GM23338 (cell line): ENCODE results near the gene GPR55. TPM values are rescaled to one million over a fixed set of nuclear protein-coding genes. Genes with fewer than 3 reads are reported as not detected.

ENCODE experiments used
- ATAC-seq: fragments of 200-7000 bp; cut with Tn5 transposase; 3 replicates; pipeline ENCODE4 v1.9.1; 2020
- DNase-seq: peaks from one replicate; pipeline ENCODE4 v3.0.0-alpha.2; 2015; ENCODE audit warnings: low spot score
- H2AFZ ChIP-seq: fragments of 200-600 bp; sonication (generic); 2 replicates; pipeline ENCODE4 v1.8.0; 2016; ENCODE audit warnings: antibody characterized with exemption, mild to moderate bottlenecking, moderate library complexity
- H3F3A ChIP-seq: fragments of 200-600 bp; sonication (generic); replicated peaks from 2 replicates; pipeline ENCODE4 v1.8.0; 2017; ENCODE audit warnings: antibody characterized with exemption, mixed run types, low read depth
- H3K27ac ChIP-seq: fragments of 200-600 bp; sonication (generic); 2 replicates; pipeline ENCODE4 v1.6.1; 2016; ENCODE audit warnings: low read depth
- H3K27me3 ChIP-seq: fragments of 200-600 bp; sonication (generic); 2 replicates; pipeline ENCODE4 v1.8.0; 2016; ENCODE audit warnings: mild to moderate bottlenecking, mixed run types, moderate library complexity; ENCODE audit not compliant: insufficient read depth
- H3K36me3 ChIP-seq: fragments of 200-600 bp; sonication (generic); 2 replicates; pipeline ENCODE4 v1.8.0; 2016; ENCODE audit warnings: mild to moderate bottlenecking; ENCODE audit not compliant: insufficient read depth
- H3K4me1 ChIP-seq: fragments of 200-600 bp; sonication (generic); 2 replicates; pipeline ENCODE4 v1.8.0; 2016; ENCODE audit warnings: mild to moderate bottlenecking, moderate library complexity; ENCODE audit not compliant: insufficient read depth
- H3K4me2 ChIP-seq: fragments of 200-600 bp; sonication (generic); 2 replicates; pipeline ENCODE4 v1.7.1; 2017; ENCODE audit warnings: mixed run types
- H3K4me3 ChIP-seq: fragments of 200-600 bp; sonication (generic); 2 replicates; pipeline ENCODE4 v1.6.1; 2016; ENCODE audit warnings: mixed run types
- H3K79me2 ChIP-seq: fragments of 200-600 bp; sonication (generic); replicated peaks from 2 replicates; pipeline ENCODE4 v1.8.0; 2017; ENCODE audit warnings: mild to moderate bottlenecking; ENCODE audit not compliant: insufficient read depth
- H3K9me2 ChIP-seq: fragments of 200-600 bp; sonication (generic); 2 replicates; pipeline ENCODE4 v1.8.0; 2017; ENCODE audit not compliant: insufficient read depth
- H4K20me1 ChIP-seq: fragments of 200-600 bp; sonication (generic); replicated peaks from 2 replicates; pipeline ENCODE4 v1.8.0; 2017; ENCODE audit warnings: mild to moderate bottlenecking; ENCODE audit not compliant: insufficient read depth
- H3K27ac Mint-ChIP-seq: 2 replicates; pipeline ENCODE4 v1.8.0; 2020; ENCODE audit warnings: inconsistent platforms, mild to moderate bottlenecking, moderate library complexity, mixed read lengths
- H3K27me3 Mint-ChIP-seq: 3 replicates; pipeline ENCODE4 v1.8.0; 2022; ENCODE audit warnings: low read depth, mild to moderate bottlenecking, moderate library complexity, mixed read lengths, inconsistent platforms; ENCODE audit not compliant: insufficient read depth, poor library complexity
- H3K36me3 Mint-ChIP-seq: 3 replicates; pipeline ENCODE4 v1.8.0; 2021; ENCODE audit warnings: low read depth, mild to moderate bottlenecking, inconsistent platforms, moderate library complexity, mixed read lengths
- H3K4me1 Mint-ChIP-seq: 3 replicates; pipeline ENCODE4 v1.8.0; 2020; ENCODE audit warnings: mild to moderate bottlenecking, inconsistent platforms, mixed read lengths
- H3K4me3 Mint-ChIP-seq: 3 replicates; pipeline ENCODE4 v1.8.0; 2021; ENCODE audit warnings: moderate library complexity, mild to moderate bottlenecking, inconsistent platforms, mixed read lengths
- H3K9me3 Mint-ChIP-seq: 3 replicates; pipeline ENCODE4 v1.8.0; 2020; ENCODE audit warnings: moderate library complexity, mild to moderate bottlenecking, inconsistent platforms, mixed read lengths
- CREB1 ChIP-seq: fragments of 250-450 bp; sonication (Bioruptor Pico); IDR thresholded peaks from 2 replicates; pipeline ENCODE4 v1.5.0; 2020; ENCODE audit warnings: low read depth, mild to moderate bottlenecking, moderate library complexity
- EZH2 ChIP-seq: fragments of 200-600 bp; sonication (generic); IDR thresholded peaks from one replicate; pipeline ENCODE4 v1.8.0; 2017; ENCODE audit warnings: antibody characterized with exemption, mild to moderate bottlenecking, low read depth; ENCODE audit not compliant: unreplicated experiment
- EZH2phosphoT487 ChIP-seq: fragments of 200-600 bp; sonication (generic); IDR thresholded peaks from one replicate; pipeline ENCODE4 v1.8.1; 2018; ENCODE audit warnings: antibody characterized with exemption; ENCODE audit not compliant: unreplicated experiment
- JUNB ChIP-seq: IDR thresholded peaks from one replicate; pipeline ENCODE4 v1.6.1; 2016; ENCODE audit warnings: antibody characterized with exemption; ENCODE audit not compliant: unreplicated experiment
- NANOG ChIP-seq: IDR thresholded peaks from 2 replicates; pipeline ENCODE4 v1.6.1; 2016; ENCODE audit warnings: antibody characterized with exemption, borderline replicate concordance
- POLR2AphosphoS5 ChIP-seq: IDR thresholded peaks from 2 replicates; pipeline ENCODE4 v1.6.1; 2016; ENCODE audit warnings: antibody characterized with exemption, low read depth
- STAT1 ChIP-seq: IDR thresholded peaks from one replicate; pipeline ENCODE4 v1.6.1; 2016; ENCODE audit warnings: antibody characterized with exemption; ENCODE audit not compliant: unreplicated experiment
- ZNF114 ChIP-seq: fragments of 250-450 bp; sonication (Bioruptor Pico); IDR thresholded peaks from 2 replicates; pipeline ENCODE4 v1.5.0; 2020; ENCODE audit warnings: mild to moderate bottlenecking, moderate library complexity
- ZNF331 ChIP-seq: fragments of 250-450 bp; sonication (Bioruptor Pico); IDR thresholded peaks from 2 replicates; pipeline ENCODE4 v1.5.0; 2020; ENCODE audit warnings: low read depth, mild to moderate bottlenecking, moderate library complexity
- polyA plus RNA-seq: library from polyadenylated mRNA; unstranded; fragments of >200 nt; fragmentation: Nextera tagmentation; extraction: Ambion mirVana; gene quantifications from 2 replicates; pipeline ENCODE4 v1.2.1, GENCODE V29; 2016
- total RNA-seq: library from RNA; depleted of rRNA; stranded (reverse); fragments of >200 nt; shearing (Covaris generic); gene quantifications from 2 replicates; pipeline ENCODE4 v1.2.3, GENCODE V29; 2014
- TF ChIP-seq, protein P1 (sequence below), 2 experiments: fragments of 200-600 bp in 1 of 2; sonication (generic) in 1 of 2; conservative IDR thresholded peaks; 2 replicates each; pipeline versions ENCODE4 v1.5.1 to v1.6.1; 2016 to 2017; ENCODE audit warnings: antibody characterized with exemption in 2 of 2, low read depth in 2 of 2, mild to moderate bottlenecking in 2 of 2, moderate library complexity in 1 of 2
- TF ChIP-seq, protein P2 (sequence below): IDR thresholded peaks from one replicate; pipeline ENCODE4 v1.6.1; 2018; ENCODE audit warnings: antibody characterized with exemption; ENCODE audit not compliant: unreplicated experiment
- TF ChIP-seq, protein P3 (sequence below): fragments of 250-450 bp; sonication (Bioruptor Pico); IDR thresholded peaks from 2 replicates; pipeline ENCODE4 v1.5.0; 2020; ENCODE audit warnings: mild to moderate bottlenecking, moderate library complexity
- TF ChIP-seq, protein P4 (sequence below): IDR thresholded peaks from 2 replicates; pipeline ENCODE4 v1.6.1; 2016; ENCODE audit warnings: antibody characterized with exemption

Gene GPR55
- total and polyA plus RNA-seq, 2 experiments from 2014 or later, result not detected

DNA sequence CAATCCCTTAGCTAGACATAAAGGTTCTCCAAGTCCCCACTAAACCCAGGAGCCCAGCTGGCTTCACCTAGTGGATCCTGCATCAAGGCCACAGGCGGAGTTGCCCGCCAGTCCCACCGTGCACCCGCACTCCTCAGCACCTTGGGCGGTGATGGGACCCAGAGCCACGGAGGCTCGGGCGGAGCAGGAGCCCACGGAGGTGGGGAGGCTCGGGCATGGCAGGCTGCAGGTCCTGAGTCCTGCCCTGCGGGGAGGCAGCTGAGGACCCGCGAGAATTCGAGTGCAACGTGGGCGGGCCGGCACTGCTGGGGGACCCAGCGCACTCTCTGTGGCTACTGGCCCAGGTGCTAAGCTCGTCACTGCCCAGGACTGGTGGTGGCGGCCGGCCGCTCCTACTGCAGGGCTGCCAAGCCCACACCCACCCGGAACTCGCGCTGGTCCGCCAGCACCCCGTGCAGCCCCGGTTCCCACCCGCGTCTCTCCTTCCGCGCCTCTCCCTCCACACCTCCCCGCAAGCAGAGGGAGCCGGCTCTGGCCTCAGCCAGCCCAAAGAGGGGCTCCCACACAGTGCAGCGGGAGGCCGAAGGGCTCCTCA lies 39.2 kb upstream of the GPR55 start:
- no peak overlapping the region for H2AFZ ChIP-seq
- Mint-ChIP-seq H3K9me3 (peaks cover 6% of the 10 kb centered on the region; the same call in 2 of the 3 replicates), H3K36me3 (no peaks in the 10 kb centered on the region), H3K4me1 (no peaks in the 10 kb centered on the region), H3K27ac (no peak overlapping the region), H3K4me3 (no peak overlapping the region), H3K27me3 (peaks cover 2% of the 10 kb centered on the region)
- H3K9me2 ChIP-seq, result no peaks in the 10 kb centered on the region
- no peaks in the 10 kb centered on the region for H3K36me3 ChIP-seq
- H3K79me2 ChIP-seq, result no peaks in the 10 kb centered on the region
- no peaks in the 10 kb centered on the region for H4K20me1 ChIP-seq
- DNase-seq, result no peak
- H3K4me3 ChIP-seq, result no peak overlapping the region
- TF ChIP-seq POLR2AphosphoS5, result no peak
- TF ChIP-seq EZH2phosphoT487, result no peak
- TF ChIP-seq, protein P1, sequence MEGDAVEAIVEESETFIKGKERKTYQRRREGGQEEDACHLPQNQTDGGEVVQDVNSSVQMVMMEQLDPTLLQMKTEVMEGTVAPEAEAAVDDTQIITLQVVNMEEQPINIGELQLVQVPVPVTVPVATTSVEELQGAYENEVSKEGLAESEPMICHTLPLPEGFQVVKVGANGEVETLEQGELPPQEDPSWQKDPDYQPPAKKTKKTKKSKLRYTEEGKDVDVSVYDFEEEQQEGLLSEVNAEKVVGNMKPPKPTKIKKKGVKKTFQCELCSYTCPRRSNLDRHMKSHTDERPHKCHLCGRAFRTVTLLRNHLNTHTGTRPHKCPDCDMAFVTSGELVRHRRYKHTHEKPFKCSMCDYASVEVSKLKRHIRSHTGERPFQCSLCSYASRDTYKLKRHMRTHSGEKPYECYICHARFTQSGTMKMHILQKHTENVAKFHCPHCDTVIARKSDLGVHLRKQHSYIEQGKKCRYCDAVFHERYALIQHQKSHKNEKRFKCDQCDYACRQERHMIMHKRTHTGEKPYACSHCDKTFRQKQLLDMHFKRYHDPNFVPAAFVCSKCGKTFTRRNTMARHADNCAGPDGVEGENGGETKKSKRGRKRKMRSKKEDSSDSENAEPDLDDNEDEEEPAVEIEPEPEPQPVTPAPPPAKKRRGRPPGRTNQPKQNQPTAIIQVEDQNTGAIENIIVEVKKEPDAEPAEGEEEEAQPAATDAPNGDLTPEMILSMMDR (conservative IDR thresholded peaks at IDR 0.05; ENCODE audit: low read depth in 2 of 2), result no peak
- no peak for TF ChIP-seq CREB1 (CRISPR knock-in tag)
- TF ChIP-seq, protein P2, sequence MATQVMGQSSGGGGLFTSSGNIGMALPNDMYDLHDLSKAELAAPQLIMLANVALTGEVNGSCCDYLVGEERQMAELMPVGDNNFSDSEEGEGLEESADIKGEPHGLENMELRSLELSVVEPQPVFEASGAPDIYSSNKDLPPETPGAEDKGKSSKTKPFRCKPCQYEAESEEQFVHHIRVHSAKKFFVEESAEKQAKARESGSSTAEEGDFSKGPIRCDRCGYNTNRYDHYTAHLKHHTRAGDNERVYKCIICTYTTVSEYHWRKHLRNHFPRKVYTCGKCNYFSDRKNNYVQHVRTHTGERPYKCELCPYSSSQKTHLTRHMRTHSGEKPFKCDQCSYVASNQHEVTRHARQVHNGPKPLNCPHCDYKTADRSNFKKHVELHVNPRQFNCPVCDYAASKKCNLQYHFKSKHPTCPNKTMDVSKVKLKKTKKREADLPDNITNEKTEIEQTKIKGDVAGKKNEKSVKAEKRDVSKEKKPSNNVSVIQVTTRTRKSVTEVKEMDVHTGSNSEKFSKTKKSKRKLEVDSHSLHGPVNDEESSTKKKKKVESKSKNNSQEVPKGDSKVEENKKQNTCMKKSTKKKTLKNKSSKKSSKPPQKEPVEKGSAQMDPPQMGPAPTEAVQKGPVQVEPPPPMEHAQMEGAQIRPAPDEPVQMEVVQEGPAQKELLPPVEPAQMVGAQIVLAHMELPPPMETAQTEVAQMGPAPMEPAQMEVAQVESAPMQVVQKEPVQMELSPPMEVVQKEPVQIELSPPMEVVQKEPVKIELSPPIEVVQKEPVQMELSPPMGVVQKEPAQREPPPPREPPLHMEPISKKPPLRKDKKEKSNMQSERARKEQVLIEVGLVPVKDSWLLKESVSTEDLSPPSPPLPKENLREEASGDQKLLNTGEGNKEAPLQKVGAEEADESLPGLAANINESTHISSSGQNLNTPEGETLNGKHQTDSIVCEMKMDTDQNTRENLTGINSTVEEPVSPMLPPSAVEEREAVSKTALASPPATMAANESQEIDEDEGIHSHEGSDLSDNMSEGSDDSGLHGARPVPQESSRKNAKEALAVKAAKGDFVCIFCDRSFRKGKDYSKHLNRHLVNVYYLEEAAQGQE, result no peak
- no peak for TF ChIP-seq JUNB
- TF ChIP-seq ZNF114, result no peak
- TF ChIP-seq ZNF331, result no peak
- TF ChIP-seq, protein P3, sequence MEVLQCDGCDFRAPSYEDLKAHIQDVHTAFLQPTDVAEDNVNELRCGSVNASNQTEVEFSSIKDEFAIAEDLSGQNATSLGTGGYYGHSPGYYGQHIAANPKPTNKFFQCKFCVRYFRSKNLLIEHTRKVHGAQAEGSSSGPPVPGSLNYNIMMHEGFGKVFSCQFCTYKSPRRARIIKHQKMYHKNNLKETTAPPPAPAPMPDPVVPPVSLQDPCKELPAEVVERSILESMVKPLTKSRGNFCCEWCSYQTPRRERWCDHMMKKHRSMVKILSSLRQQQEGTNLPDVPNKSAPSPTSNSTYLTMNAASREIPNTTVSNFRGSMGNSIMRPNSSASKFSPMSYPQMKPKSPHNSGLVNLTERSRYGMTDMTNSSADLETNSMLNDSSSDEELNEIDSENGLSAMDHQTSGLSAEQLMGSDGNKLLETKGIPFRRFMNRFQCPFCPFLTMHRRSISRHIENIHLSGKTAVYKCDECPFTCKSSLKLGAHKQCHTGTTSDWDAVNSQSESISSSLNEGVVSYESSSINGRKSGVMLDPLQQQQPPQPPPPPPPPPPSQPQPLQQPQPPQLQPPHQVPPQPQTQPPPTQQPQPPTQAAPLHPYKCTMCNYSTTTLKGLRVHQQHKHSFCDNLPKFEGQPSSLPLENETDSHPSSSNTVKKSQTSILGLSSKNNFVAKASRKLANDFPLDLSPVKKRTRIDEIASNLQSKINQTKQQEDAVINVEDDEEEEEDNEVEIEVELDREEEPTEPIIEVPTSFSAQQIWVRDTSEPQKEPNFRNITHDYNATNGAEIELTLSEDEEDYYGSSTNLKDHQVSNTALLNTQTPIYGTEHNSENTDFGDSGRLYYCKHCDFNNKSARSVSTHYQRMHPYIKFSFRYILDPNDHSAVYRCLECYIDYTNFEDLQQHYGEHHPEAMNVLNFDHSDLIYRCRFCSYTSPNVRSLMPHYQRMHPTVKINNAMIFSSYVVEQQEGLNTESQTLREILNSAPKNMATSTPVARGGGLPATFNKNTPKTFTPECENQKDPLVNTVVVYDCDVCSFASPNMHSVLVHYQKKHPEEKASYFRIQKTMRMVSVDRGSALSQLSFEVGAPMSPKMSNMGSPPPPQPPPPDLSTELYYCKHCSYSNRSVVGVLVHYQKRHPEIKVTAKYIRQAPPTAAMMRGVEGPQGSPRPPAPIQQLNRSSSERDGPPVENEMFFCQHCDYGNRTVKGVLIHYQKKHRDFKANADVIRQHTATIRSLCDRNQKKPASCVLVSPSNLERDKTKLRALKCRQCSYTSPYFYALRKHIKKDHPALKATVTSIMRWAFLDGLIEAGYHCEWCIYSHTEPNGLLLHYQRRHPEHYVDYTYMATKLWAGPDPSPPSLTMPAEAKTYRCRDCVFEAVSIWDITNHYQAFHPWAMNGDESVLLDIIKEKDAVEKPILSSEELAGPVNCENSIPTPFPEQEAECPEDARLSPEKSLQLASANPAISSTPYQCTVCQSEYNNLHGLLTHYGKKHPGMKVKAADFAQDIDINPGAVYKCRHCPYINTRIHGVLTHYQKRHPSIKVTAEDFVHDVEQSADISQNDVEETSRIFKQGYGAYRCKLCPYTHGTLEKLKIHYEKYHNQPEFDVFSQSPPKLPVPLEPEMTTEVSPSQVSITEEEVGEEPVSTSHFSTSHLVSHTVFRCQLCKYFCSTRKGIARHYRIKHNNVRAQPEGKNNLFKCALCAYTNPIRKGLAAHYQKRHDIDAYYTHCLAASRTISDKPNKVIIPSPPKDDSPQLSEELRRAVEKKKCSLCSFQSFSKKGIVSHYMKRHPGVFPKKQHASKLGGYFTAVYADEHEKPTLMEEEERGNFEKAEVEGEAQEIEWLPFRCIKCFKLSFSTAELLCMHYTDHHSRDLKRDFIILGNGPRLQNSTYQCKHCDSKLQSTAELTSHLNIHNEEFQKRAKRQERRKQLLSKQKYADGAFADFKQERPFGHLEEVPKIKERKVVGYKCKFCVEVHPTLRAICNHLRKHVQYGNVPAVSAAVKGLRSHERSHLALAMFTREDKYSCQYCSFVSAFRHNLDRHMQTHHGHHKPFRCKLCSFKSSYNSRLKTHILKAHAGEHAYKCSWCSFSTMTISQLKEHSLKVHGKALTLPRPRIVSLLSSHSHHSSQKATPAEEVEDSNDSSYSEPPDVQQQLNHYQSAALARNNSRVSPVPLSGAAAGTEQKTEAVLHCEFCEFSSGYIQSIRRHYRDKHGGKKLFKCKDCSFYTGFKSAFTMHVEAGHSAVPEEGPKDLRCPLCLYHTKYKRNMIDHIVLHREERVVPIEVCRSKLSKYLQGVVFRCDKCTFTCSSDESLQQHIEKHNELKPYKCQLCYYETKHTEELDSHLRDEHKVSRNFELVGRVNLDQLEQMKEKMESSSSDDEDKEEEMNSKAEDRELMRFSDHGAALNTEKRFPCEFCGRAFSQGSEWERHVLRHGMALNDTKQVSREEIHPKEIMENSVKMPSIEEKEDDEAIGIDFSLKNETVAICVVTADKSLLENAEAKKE (CRISPR knock-in tag), result no peak
- no peak for TF ChIP-seq EZH2
- TF ChIP-seq STAT1, result no peak
- TF ChIP-seq, protein P4, sequence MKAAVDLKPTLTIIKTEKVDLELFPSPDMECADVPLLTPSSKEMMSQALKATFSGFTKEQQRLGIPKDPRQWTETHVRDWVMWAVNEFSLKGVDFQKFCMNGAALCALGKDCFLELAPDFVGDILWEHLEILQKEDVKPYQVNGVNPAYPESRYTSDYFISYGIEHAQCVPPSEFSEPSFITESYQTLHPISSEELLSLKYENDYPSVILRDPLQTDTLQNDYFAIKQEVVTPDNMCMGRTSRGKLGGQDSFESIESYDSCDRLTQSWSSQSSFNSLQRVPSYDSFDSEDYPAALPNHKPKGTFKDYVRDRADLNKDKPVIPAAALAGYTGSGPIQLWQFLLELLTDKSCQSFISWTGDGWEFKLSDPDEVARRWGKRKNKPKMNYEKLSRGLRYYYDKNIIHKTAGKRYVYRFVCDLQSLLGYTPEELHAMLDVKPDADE, result no peak
- no peak for TF ChIP-seq NANOG
- H3K4me2 ChIP-seq, result no peak overlapping the region
- H3F3A ChIP-seq, result no peaks in the 10 kb centered on the region
- ATAC-seq, result no peak
- H3K27ac ChIP-seq, result no peak overlapping the region
- no peaks in the 10 kb centered on the region for H3K4me1 ChIP-seq
- H3K27me3 ChIP-seq, result no peaks in the 10 kb centered on the region
